C4-2B (cell line): ENCODE data around the gene CTAG1B.
"Not testable (repeated sequence)": the region's sequence is repeated elsewhere in the genome, so short reads cannot be mapped to it uniquely, and the experiment has no call there.

Experiments used
- H3K27ac ChIP-seq: fragments of 450-650 bp; 2 replicates; pipeline ENCODE4 v1.5.1; 2017
- ZFX ChIP-seq: fragments of 450-650 bp; IDR thresholded peaks from 2 replicates; pipeline ENCODE4 v1.6.1; 2017
- TF ChIP-seq, protein P1 (sequence below): fragments of 450-650 bp; conservative IDR thresholded peaks from 2 replicates; pipeline ENCODE4 v1.5.1; 2017; ENCODE audit warnings: mild to moderate bottlenecking

Gene CTAG1B

DNA sequence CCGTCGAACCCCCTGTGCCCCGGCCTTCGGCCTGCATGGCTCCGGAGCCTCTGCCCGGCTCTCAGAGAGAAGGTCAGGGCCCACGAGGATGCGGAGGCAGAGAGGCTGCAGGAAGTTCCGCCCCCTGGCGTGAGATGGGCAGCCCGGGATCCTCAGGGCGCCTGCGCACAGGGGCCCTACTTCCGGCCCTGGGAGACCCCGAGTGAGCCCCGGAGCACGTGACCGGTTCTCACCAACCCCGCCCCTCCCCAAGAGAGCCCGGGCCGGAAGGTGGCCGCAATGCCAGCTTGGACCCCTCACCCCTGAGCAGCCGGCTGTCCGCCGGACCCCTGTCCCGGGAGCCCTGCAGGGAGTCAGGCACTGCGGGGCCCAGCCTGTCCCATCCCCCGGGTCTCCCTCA lies at the start of gene CTAG1B:
CTAG1B (minus strand) TSS at position 101 of the 400 bp plus-strand sequence; CDS start at position 37, 64 bp downstream.
- not testable (repeated sequence) for H3K27ac ChIP-seq

DNA sequence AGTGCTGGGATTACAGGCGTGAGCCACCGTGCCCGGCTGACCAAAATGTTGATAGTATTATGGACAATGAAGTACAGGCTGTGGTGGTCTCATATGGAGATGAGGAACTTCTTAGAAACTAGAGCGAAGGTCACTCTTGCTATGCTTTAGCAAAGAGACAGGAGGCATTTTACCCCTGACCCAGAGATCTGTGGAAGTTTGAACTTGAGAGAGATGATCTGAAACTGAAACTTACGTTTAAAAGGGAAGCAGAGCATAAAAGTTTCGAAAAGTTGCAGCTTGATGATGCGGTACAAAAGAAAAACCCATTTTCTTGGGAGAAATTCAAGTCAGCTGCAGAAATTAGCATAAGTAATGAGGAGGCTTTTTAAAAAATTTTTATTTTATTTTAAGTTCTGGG lies 42.8 kb upstream of the CTAG1B start:
- TF ChIP-seq, protein P1, sequence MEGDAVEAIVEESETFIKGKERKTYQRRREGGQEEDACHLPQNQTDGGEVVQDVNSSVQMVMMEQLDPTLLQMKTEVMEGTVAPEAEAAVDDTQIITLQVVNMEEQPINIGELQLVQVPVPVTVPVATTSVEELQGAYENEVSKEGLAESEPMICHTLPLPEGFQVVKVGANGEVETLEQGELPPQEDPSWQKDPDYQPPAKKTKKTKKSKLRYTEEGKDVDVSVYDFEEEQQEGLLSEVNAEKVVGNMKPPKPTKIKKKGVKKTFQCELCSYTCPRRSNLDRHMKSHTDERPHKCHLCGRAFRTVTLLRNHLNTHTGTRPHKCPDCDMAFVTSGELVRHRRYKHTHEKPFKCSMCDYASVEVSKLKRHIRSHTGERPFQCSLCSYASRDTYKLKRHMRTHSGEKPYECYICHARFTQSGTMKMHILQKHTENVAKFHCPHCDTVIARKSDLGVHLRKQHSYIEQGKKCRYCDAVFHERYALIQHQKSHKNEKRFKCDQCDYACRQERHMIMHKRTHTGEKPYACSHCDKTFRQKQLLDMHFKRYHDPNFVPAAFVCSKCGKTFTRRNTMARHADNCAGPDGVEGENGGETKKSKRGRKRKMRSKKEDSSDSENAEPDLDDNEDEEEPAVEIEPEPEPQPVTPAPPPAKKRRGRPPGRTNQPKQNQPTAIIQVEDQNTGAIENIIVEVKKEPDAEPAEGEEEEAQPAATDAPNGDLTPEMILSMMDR, result no peak
- no peak for TF ChIP-seq ZFX
- H3K27ac ChIP-seq, result no peak overlapping the region

DNA sequence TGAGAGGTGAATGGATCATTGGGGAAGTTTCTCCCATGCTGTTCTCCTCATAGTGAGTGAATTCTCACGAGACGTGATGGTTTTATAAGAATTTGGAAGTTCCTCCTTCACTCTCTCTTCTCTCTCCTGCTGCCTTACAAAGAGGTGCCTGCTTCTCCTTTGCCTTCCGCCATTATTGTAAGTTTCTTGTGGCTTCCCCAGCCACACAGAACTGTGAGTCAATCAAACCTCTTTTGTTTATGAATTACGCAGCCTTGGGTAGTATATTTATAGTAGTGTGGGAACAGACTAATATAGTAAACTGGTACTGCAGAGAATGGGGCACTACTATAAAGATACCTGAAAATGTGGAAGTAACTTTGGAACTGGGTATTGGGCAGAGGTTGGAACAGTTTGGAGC lies 42.1 kb upstream of the CTAG1B start:
- TF ChIP-seq ZFX, result no peak
- TF ChIP-seq, protein P1, result no peak
- no peak overlapping the region for H3K27ac ChIP-seq

DNA sequence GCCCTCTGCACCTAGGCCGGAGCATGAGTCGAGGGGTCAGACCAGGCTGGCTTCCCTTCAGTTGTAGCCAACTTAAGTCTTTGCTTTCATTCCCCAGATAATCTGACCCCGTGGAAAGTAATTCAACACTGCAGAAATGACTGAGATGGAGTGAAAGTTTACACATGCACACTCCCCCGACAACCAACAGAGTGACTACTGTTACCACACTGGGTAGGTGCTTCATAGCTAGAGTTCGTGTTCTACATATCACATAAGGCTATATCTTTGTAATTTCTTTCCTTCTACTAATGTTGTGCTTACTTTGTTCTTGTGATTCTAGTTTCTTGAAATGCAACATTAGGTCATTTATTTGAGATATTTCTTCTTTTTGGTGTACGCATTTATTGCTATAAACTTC lies 41.5 kb upstream of the CTAG1B start:
- no peak overlapping the region for H3K27ac ChIP-seq
- TF ChIP-seq, protein P1, result no peak
- no peak for TF ChIP-seq ZFX

DNA sequence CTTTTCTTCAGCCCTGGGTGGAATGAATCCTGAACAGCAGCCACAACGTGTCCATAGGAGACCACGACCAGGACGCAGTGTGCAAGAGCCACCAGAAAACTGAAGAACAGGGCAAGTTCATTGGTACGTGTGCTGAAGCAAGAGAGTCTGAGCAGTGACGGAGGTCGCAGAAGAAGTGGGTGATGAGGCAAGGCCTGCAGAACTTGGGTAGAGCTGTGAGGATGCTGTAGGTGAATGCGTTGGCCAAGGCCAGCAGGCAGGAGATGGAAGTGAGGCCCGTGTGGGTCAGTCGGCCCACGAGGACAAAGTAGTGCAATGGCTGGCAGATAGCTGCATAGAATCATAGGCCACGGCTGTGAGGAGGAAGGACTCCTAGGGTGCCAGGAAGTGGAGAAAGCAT lies 39.9 kb upstream of the CTAG1B start:
- no peak for TF ChIP-seq ZFX
- TF ChIP-seq, protein P1, result no peak

DNA sequence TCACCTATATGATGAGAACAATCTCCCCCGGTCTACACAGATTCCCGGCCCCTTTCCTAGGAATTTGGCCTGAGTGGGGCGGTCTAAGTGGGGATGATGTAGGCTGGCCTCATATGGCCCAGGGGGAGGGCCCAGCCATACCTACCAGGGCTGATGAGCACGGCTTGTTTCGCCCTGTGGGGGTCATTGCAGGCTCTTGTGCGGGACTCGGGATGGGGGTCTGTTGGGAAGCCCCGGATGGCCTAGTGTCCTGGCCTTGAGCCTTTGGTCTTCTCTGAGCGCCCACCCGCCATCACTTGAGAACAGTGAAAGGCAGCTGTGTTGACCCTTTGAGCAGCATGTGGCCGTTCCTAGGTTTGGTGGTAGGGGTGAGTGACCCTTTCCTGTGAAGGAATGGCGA lies 39.1 kb upstream of the CTAG1B start:
- H3K27ac ChIP-seq, result no peak overlapping the region

More for the DNA sequence above, 39.9 kb upstream of the CTAG1B start:
- H3K27ac ChIP-seq, result no peak overlapping the region

DNA sequence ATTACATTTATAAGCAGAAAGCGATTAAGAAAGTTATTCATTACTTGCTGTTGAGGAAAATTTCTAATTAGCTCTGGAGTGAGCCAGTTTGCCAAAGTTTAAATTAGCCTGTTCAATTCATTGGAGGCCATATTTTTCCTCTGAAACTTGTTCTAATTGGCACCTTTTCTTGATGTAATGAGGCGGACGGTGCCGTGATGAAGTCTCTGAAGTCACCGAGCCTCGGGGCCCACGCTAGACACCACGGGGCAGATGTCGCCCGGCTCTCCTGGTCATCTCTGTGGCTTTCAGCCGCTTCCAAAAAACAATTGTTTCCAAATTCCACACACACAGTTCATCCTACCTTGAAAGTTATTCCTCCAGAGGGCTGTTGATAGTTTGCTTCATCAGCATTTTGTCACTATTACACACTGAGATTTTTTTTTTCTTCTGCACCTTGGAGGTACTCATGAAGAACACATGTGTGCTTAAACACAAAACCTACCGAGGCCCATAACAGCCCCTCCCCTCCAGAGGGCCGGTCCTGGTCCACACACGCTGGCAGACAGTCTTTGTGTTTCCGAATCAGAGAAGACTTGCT lies 38.2 kb upstream of the CTAG1B start:
- no peak overlapping the region for H3K27ac ChIP-seq
- no peak for TF ChIP-seq ZFX
- TF ChIP-seq, protein P1, result no peak

More for the DNA sequence above, 39.1 kb upstream of the CTAG1B start:
- TF ChIP-seq, protein P1, result no peak
- no peak for TF ChIP-seq ZFX

DNA sequence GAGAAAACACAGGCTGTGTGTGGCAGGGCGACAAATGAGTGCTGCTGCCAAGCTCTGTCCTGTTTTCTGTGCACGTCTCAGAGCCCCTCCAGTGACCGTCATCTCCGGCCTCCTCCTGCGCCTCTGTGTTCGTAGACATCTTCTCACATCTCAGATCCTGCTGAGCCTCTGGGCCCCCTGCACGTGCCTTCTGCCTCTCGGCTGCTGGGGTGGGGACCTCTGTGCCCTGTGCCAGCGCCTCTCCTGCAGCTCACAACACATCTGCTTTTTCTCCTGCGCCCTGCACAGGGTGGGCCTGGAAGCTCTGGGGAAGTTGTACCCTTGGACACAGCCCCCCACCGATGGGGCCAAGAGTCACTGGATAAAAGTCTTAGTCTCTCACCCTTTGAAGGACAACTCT lies 36.7 kb upstream of the CTAG1B start:
- H3K27ac ChIP-seq, result no peak overlapping the region
- no peak for TF ChIP-seq ZFX
